Umbilical cord (tissue), 2 donors: ENCODE measurements around the gene TMEM52. TPM values are rescaled to one million over a fixed set of nuclear protein-coding genes. Genes with fewer than 3 reads are reported as not detected.

ENCODE experiments used
- DNase-seq: peaks from one replicate; pipeline ENCODE4 v3.0.0-alpha.2; 2015; ENCODE audit warnings: low spot score
- total RNA-seq: library from RNA; depleted of rRNA; stranded (reverse); fragments of >200 nt; gene quantifications from one replicate; pipeline ENCODE4 v1.2.3, GENCODE V29; 2014; ENCODE audit warnings: low replicate concordance; ENCODE audit not compliant: insufficient read depth

TMEM52 gene
- total RNA-seq, 1 donor from 2014 or later: not detected

- DNase-seq: no peak
Measured at GRCh38 chr1:1873186-1873585, 45.9 kb downstream of the TMEM52 start.

GRCh38 chr1:1872329-1872994 is 46.6 kb downstream of the TMEM52 start:
- no peak for DNase-seq

- no peak for DNase-seq
Measured at GRCh38 chr1:1869469-1869868, 49.6 kb downstream of the TMEM52 start.

Other genes with a start within 250 kb of the TMEM52 start
- 34.7 TPM for gene SLC35E2B, start 226.5 kb downstream of the TMEM52 start, total RNA-seq
- 21.9 TPM for gene CDK11A, start 194.9 kb downstream of the TMEM52 start, total RNA-seq
- gene NADK, start 140.8 kb downstream of the TMEM52 start, total RNA-seq: 20.2 TPM
- gene GNB1, start 28.2 kb downstream of the TMEM52 start, total RNA-seq: 60.9 TPM
- 0.72 TPM for gene CALML6, start 4.0 kb downstream of the TMEM52 start, total RNA-seq
- gene CFAP74, start 84.5 kb upstream of the TMEM52 start, total RNA-seq: 4.6 TPM
- 0.72 TPM for gene GABRD, start 100.1 kb upstream of the TMEM52 start, total RNA-seq
- gene PRKCZ, start 131.1 kb upstream of the TMEM52 start, total RNA-seq: 35.2 TPM